ENCODE data around the gene SPTLC3. TPM values are rescaled to one million over a fixed set of nuclear protein-coding genes. Genes with fewer than 3 reads are reported as not detected.

Gene SPTLC3
- total and polyA plus RNA-seq, 9 donors = 2.1 to 10.5 (median 8.8) TPM

DNA sequence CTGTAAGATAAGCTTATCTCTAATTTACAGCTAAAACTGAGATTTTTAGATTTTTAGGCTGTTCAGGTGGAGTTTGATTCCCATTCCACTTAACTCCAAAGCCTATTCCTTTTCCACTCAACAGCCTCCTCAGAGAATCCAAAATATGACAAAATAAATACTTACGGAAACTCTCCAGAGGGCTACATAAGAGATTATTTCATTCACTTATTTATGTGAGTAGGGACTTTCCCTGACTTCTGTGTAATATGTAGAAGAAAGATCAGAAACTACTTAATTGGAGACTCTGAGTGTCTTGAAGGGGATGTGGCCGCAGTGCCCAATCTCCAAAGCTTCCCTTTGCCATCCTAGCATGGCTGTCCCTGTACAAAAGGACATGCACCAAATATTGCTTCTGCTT, 140.2 kb downstream of the SPTLC3 start:
- DNase-seq = no peak
- H3K36me3 ChIP-seq = no peaks in the 10 kb centered on the region
- intact Hi-C loops (cut with DNase I) = no loop called here
- 93 to 96% (median 93%) methylated on average over 2 of the region's 2 CpGs for WGBS, 3 donors
- no peaks in the 10 kb centered on the region for H3K27me3 ChIP-seq
- no peak overlapping the region for H3K27ac ChIP-seq
- TF ChIP-seq, protein P1, sequence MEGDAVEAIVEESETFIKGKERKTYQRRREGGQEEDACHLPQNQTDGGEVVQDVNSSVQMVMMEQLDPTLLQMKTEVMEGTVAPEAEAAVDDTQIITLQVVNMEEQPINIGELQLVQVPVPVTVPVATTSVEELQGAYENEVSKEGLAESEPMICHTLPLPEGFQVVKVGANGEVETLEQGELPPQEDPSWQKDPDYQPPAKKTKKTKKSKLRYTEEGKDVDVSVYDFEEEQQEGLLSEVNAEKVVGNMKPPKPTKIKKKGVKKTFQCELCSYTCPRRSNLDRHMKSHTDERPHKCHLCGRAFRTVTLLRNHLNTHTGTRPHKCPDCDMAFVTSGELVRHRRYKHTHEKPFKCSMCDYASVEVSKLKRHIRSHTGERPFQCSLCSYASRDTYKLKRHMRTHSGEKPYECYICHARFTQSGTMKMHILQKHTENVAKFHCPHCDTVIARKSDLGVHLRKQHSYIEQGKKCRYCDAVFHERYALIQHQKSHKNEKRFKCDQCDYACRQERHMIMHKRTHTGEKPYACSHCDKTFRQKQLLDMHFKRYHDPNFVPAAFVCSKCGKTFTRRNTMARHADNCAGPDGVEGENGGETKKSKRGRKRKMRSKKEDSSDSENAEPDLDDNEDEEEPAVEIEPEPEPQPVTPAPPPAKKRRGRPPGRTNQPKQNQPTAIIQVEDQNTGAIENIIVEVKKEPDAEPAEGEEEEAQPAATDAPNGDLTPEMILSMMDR (IDR thresholded peaks at IDR 0.05) = no peak
- TF ChIP-seq POLR2A (IDR thresholded peaks at IDR 0.05) (no peak), EP300 (IDR thresholded peaks at IDR 0.05) (no peak)
- no peak overlapping the region for H3K4me3 ChIP-seq
- H3K9me3 ChIP-seq = no peaks in the 10 kb centered on the region
- H3K4me1 ChIP-seq (ENCODE audit: insufficient read depth) = no peaks in the 10 kb centered on the region

DNA sequence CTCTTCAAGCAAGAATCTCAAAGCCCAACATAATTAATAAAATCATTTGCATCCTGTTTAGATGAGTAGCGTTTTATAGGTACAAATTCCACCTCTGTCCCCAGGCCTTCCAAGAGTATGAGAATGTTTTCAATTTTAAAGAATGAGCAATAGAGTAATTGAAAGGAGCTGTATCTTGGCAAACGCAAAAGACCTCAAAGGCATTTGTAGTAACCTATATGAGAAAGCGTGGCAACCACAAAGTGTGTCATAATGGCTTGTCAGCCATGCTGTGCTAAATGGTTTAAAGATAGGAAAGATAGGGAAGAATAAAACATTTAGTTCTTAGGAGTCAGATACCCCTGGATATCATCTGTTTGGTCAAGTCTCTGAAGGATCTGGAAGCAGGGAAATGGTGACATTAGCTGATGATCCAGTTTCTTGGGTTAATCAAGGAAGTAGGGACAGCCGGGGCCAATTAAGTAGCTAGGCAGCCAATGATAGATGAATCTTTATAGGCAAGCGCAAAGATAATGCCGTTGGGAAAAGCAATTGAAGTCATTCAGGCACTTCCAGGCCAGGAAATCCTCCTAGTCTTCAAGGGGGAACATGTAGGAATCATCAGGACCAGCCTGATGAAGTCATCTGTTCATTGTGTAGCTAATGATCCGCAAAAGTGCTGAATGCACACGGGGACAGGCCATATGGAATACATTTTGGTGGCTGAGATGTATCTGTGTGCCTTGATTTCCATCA, 140.8 kb downstream of the SPTLC3 start:
- no peaks in the 10 kb centered on the region for H3K4me1 ChIP-seq (ENCODE audit: insufficient read depth)
- WGBS, 3 donors = 83 to 90% (median 87%) methylated on average over 8 of the region's 8 CpGs
- no peaks in the 10 kb centered on the region for H3K36me3 ChIP-seq
- TF ChIP-seq EP300 (IDR thresholded peaks at IDR 0.05) = no peak
- TF ChIP-seq, protein P1 (IDR thresholded peaks at IDR 0.05) = no peak
- TF ChIP-seq POLR2A (IDR thresholded peaks at IDR 0.05) = no peak
- no peak for DNase-seq
- no peak overlapping the region for H3K27ac ChIP-seq
- H3K4me3 ChIP-seq = no peak overlapping the region
- no peaks in the 10 kb centered on the region for H3K27me3 ChIP-seq
- intact Hi-C loops (cut with DNase I) = no loop called here
- H3K9me3 ChIP-seq = no peaks in the 10 kb centered on the region

DNA sequence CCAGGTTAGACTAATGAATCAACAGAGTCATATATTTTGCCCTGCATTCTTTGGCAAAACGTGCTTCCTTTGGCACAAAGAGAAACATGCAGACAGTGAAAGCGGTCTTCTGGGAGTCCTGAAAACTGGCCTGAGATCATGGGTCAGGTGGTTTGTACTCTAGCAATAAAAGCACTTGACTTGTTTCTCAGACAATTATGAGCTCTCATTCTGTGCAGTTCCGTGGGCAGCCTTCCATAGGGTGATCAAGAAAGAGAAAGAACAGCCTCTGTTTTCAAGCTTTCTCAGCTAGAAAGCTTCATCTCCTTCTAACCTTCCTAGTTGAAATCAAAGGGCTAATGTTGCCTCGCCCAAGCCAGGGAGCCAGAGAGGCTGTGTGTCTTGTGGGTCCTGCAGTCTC, 149.6 kb downstream of the SPTLC3 start:
- TF ChIP-seq EP300 (IDR thresholded peaks at IDR 0.05) = no peak
- TF ChIP-seq, protein P1 (IDR thresholded peaks at IDR 0.05) = no peak
- no peak for TF ChIP-seq POLR2A (IDR thresholded peaks at IDR 0.05)
- Histone ChIP-seq H3K27me3 (no peaks in the 10 kb centered on the region), H3K27ac (no peak overlapping the region), H3K9me3 (no peaks in the 10 kb centered on the region), H3K4me1 (ENCODE audit: insufficient read depth) (peaks cover 2% of the 10 kb centered on the region), H3K4me3 (no peak overlapping the region), H3K36me3 (no peaks in the 10 kb centered on the region)
- intact Hi-C loops (cut with DNase I) = no loop called here
- 18 to 41% (median 30%) methylated on average over 4 of the region's 4 CpGs for WGBS, 3 donors
- DNase-seq = peak in 1 of 5 donors; percentile 9

DNA sequence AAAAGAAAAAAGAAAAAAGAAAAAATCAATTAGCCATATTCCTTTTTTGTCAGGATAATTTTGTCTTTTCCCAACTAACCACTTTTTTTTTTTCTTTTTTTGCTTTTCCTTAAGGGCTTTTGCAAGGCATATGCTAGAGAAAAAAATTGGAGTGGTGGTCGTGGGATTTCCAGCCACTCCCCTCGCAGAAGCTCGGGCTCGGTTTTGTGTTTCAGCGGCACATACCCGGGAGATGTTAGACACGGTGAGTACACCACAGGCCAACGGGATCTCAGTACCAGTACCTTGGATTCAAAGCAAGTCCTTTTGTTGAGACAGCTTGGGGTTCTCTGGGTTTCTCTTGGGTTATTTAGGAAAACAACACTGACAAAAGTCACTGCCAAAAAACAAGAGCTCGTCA, 151.1 kb downstream of the SPTLC3 start:
- Histone ChIP-seq H3K4me3 (no peak overlapping the region), H3K9me3 (no peaks in the 10 kb centered on the region), H3K27ac (no peak overlapping the region), H3K36me3 (no peaks in the 10 kb centered on the region), H3K27me3 (no peaks in the 10 kb centered on the region), H3K4me1 (ENCODE audit: insufficient read depth) (peaks cover 2% of the 10 kb centered on the region)
- WGBS, 3 donors = 90 to 95% (median 91%) methylated on average over 9 of the region's 9 CpGs
- intact Hi-C loops (cut with DNase I) = no loop called here
- no peak for TF ChIP-seq POLR2A (IDR thresholded peaks at IDR 0.05)
- TF ChIP-seq, protein P1 (IDR thresholded peaks at IDR 0.05) = no peak
- no peak for TF ChIP-seq EP300 (IDR thresholded peaks at IDR 0.05)
- no peak for DNase-seq
